WTC11 (cell line): ENCODE data around the gene SDCCAG8. TPM values are rescaled to one million over a fixed set of nuclear protein-coding genes. Genes with fewer than 3 reads are reported as not detected.

ENCODE experiments used
- ATAC-seq: fragments of 200-7000 bp; cut with Tn5 transposase; 2 replicates; pipeline ENCODE4 v1.10.0; 2021; ENCODE audit warnings: mild to moderate bottlenecking, moderate library complexity
- CTCF ChIA-PET: fragments of 300-600 bp; sonication (Branson Sonifier 250); formaldehyde crosslinking; loops from one replicate; lab custom pipeline; 2021; ENCODE audit warnings: antibody characterized with exemption; lab: Charles Lee
- POLR2A ChIA-PET: fragments of 350-600 bp; sonication (Branson Sonifier 250); formaldehyde crosslinking; loops from one replicate; lab custom pipeline; 2021; ENCODE audit warnings: antibody characterized with exemption; lab: Charles Lee
- DNase-seq: peaks from one replicate; pipeline ENCODE4 v3.0.0; 2021; ENCODE audit warnings: low spot score
- H3K27ac Mint-ChIP-seq: 2 replicates; pipeline ENCODE4 v1.8.0; 2021; ENCODE audit warnings: mixed read lengths
- H3K27me3 Mint-ChIP-seq: 2 replicates; pipeline ENCODE4 v1.8.0; 2021; ENCODE audit warnings: low read depth, mild to moderate bottlenecking, moderate library complexity, mixed read lengths
- H3K36me3 Mint-ChIP-seq: 2 replicates; pipeline ENCODE4 v1.8.0; 2021; ENCODE audit warnings: mixed read lengths
- H3K4me1 Mint-ChIP-seq: 2 replicates; pipeline ENCODE4 v1.8.0; 2022; ENCODE audit warnings: mixed read lengths
- H3K4me3 Mint-ChIP-seq: 2 replicates; pipeline ENCODE4 v1.8.0; 2021; ENCODE audit warnings: mild to moderate bottlenecking, moderate library complexity, mixed read lengths
- H3K9me3 Mint-ChIP-seq: 2 replicates; pipeline ENCODE4 v1.8.0; 2021; ENCODE audit warnings: mixed read lengths
- AFF4 ChIP-seq: sonication (generic); formaldehyde crosslinking; IDR thresholded peaks from 2 replicates; pipeline ENCODE4 v1.8.1; 2023; ENCODE audit warnings: mild to moderate bottlenecking, missing genetic modification reagents, borderline replicate concordance
- ATF3 ChIP-seq: sonication (generic); formaldehyde crosslinking; conservative IDR thresholded peaks from 2 replicates; pipeline ENCODE4 v1.8.1; 2022; ENCODE audit warnings: mild to moderate bottlenecking, missing genetic modification reagents
- E2F1 ChIP-seq: sonication (generic); formaldehyde crosslinking; IDR thresholded peaks from 2 replicates; pipeline ENCODE4 v1.8.0; 2022; ENCODE audit warnings: mild to moderate bottlenecking, missing genetic modification reagents
- GRHL2 ChIP-seq: fragments of 250-450 bp; sonication (Bioruptor Pico); IDR thresholded peaks from 2 replicates; pipeline ENCODE4 v1.8.0; 2022; ENCODE audit warnings: mild to moderate bottlenecking, moderate library complexity; ENCODE audit not compliant: insufficient replicate concordance, severe bottlenecking
- HMGA2 ChIP-seq: fragments of 250-450 bp; sonication (Bioruptor Pico); IDR thresholded peaks from 2 replicates; pipeline ENCODE4 v1.4.0; 2021; ENCODE audit warnings: mild to moderate bottlenecking, moderate library complexity
- MYBL2 ChIP-seq: sonication (generic); formaldehyde crosslinking; IDR thresholded peaks from 2 replicates; pipeline ENCODE4 v1.8.1; 2023; ENCODE audit warnings: mild to moderate bottlenecking, moderate library complexity, missing genetic modification reagents
- NFATC4 ChIP-seq: fragments of 250-450 bp; sonication (Bioruptor Pico); IDR thresholded peaks from 2 replicates; pipeline ENCODE4 v1.9.0; 2021; ENCODE audit warnings: mild to moderate bottlenecking
- NFYB ChIP-seq: sonication (generic); formaldehyde crosslinking; conservative IDR thresholded peaks from 2 replicates; pipeline ENCODE4 v1.8.0; 2022; ENCODE audit warnings: low read depth, missing genetic modification reagents
- NR1H2 ChIP-seq: sonication (generic); formaldehyde crosslinking; IDR thresholded peaks from 2 replicates; pipeline ENCODE4 v1.9.0; 2021; ENCODE audit warnings: mild to moderate bottlenecking, moderate library complexity, missing genetic modification reagents
- NR2C2 ChIP-seq: sonication (generic); formaldehyde crosslinking; IDR thresholded peaks from 2 replicates; pipeline ENCODE4 v1.8.0; 2022; ENCODE audit warnings: mild to moderate bottlenecking, missing genetic modification reagents
- PRDM15 ChIP-seq: sonication (generic); formaldehyde crosslinking; IDR thresholded peaks from 2 replicates; pipeline ENCODE4 v1.8.0; 2022; ENCODE audit warnings: missing genetic modification reagents
- PRRX2 ChIP-seq: fragments of 250-450 bp; sonication (Bioruptor Pico); IDR thresholded peaks from 2 replicates; pipeline ENCODE4 v1.8.0; 2021; ENCODE audit warnings: mild to moderate bottlenecking
- SP1 ChIP-seq: sonication (generic); formaldehyde crosslinking; conservative IDR thresholded peaks from 2 replicates; pipeline ENCODE4 v1.8.1; 2022; ENCODE audit warnings: missing genetic modification reagents
- TEAD1 ChIP-seq: sonication (generic); formaldehyde crosslinking; IDR thresholded peaks from 2 replicates; pipeline ENCODE4 v1.8.0; 2022; ENCODE audit warnings: mild to moderate bottlenecking, missing genetic modification reagents
- TEAD4 ChIP-seq: sonication (generic); formaldehyde crosslinking; IDR thresholded peaks from 2 replicates; pipeline ENCODE4 v1.8.0; 2022; ENCODE audit warnings: mild to moderate bottlenecking, missing genetic modification reagents
- ZNF219 ChIP-seq: sonication (generic); formaldehyde crosslinking; IDR thresholded peaks from 2 replicates; pipeline ENCODE4 v1.8.0; 2023; ENCODE audit warnings: missing genetic modification reagents, mild to moderate bottlenecking, borderline replicate concordance
- ZNF416 ChIP-seq: fragments of 250-450 bp; sonication (Bioruptor Pico); IDR thresholded peaks from 2 replicates; pipeline ENCODE4 v1.9.0; 2021; ENCODE audit warnings: mild to moderate bottlenecking, inconsistent platforms
- total RNA-seq: library from RNA; stranded (reverse); gene quantifications from 3 replicates; pipeline ENCODE4 v1.2.3, GENCODE V29; 2021
- TF ChIP-seq, protein P1 (sequence below): sonication (generic); formaldehyde crosslinking; conservative IDR thresholded peaks from 2 replicates; pipeline ENCODE4 v1.8.1; 2023; ENCODE audit warnings: mild to moderate bottlenecking, low read depth, missing genetic modification reagents, moderate library complexity
- TF ChIP-seq, protein P2 (sequence below): sonication (generic); formaldehyde crosslinking; IDR thresholded peaks from 2 replicates; pipeline ENCODE4 v1.8.0; 2023; ENCODE audit warnings: missing genetic modification reagents
- TF ChIP-seq, protein P3 (sequence below): sonication (generic); formaldehyde crosslinking; IDR thresholded peaks from 2 replicates; pipeline ENCODE4 v1.8.0; 2022; ENCODE audit warnings: mild to moderate bottlenecking, missing genetic modification reagents

Gene SDCCAG8
- total RNA-seq, 1 experiment from 2014 or later = 44.3 TPM

DNA sequence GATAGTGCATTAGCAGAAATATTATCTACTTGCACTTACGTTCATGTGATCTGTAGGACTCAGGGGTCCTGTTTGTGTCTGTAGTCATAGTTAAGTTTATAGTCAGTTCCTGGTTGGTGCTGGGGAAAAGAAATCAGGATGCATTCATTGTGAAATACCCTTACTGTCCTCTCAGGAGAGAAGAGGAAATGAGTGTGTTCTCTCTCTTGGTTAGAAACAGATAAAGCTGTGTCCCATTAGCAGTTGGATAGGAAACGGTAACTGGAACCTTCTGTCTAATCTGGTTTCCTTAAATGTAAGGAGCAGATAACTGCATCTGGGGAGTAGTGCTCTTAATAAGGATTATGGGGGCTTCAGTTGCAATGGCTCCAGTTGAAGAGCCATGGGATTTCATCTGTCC is 8.9 kb downstream of the SDCCAG8 start:
- ChIA-PET CTCF (interaction anchor here (0.5 kb wide), 1 partner anchor 11 kb away, joined by 3 read pairs; no protein-coding TSS in a partner anchor), POLR2A (interaction anchor here (0.6 kb wide), 1 partner anchor 225 kb away, joined by 3 read pairs; no protein-coding TSS in a partner anchor)
- ATAC-seq (no peak), DNase-seq (no peak)
- no peak overlapping the region for H3K27ac Mint-ChIP-seq
- TF ChIP-seq ZNF416 (CRISPR knock-in tag) (no peak), PRRX2 (CRISPR knock-in tag) (no peak), NFYB (no peak), TEAD1 (CRISPR knock-in tag) (no peak), TEAD4 (CRISPR knock-in tag) (no peak), PRDM15 (CRISPR knock-in tag) (no peak), NFATC4 (no peak), HMGA2 (CRISPR knock-in tag) (no peak), NR1H2 (CRISPR knock-in tag) (no peak), GRHL2 (no peak), NR2C2 (no peak), MYBL2 (CRISPR knock-in tag) (no peak), ZNF219 (CRISPR knock-in tag) (no peak), AFF4 (no peak), SP1 (no peak), E2F1 (CRISPR knock-in tag) (no peak), ATF3 (CRISPR knock-in tag) (no peak)
- TF ChIP-seq, protein P1, sequence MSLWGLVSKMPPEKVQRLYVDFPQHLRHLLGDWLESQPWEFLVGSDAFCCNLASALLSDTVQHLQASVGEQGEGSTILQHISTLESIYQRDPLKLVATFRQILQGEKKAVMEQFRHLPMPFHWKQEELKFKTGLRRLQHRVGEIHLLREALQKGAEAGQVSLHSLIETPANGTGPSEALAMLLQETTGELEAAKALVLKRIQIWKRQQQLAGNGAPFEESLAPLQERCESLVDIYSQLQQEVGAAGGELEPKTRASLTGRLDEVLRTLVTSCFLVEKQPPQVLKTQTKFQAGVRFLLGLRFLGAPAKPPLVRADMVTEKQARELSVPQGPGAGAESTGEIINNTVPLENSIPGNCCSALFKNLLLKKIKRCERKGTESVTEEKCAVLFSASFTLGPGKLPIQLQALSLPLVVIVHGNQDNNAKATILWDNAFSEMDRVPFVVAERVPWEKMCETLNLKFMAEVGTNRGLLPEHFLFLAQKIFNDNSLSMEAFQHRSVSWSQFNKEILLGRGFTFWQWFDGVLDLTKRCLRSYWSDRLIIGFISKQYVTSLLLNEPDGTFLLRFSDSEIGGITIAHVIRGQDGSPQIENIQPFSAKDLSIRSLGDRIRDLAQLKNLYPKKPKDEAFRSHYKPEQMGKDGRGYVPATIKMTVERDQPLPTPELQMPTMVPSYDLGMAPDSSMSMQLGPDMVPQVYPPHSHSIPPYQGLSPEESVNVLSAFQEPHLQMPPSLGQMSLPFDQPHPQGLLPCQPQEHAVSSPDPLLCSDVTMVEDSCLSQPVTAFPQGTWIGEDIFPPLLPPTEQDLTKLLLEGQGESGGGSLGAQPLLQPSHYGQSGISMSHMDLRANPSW (CRISPR knock-in tag) = no peak
- TF ChIP-seq, protein P2, sequence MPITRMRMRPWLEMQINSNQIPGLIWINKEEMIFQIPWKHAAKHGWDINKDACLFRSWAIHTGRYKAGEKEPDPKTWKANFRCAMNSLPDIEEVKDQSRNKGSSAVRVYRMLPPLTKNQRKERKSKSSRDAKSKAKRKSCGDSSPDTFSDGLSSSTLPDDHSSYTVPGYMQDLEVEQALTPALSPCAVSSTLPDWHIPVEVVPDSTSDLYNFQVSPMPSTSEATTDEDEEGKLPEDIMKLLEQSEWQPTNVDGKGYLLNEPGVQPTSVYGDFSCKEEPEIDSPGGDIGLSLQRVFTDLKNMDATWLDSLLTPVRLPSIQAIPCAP (CRISPR knock-in tag) = no peak
- TF ChIP-seq, protein P3, sequence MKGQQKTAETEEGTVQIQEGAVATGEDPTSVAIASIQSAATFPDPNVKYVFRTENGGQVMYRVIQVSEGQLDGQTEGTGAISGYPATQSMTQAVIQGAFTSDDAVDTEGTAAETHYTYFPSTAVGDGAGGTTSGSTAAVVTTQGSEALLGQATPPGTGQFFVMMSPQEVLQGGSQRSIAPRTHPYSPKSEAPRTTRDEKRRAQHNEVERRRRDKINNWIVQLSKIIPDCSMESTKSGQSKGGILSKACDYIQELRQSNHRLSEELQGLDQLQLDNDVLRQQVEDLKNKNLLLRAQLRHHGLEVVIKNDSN (CRISPR knock-in tag) = no peak
- no peaks in the 10 kb centered on the region for H3K36me3 Mint-ChIP-seq
- H3K4me3 Mint-ChIP-seq = no peak overlapping the region
- H3K4me1 Mint-ChIP-seq = peaks cover 10% of the 10 kb centered on the region
- no peaks in the 10 kb centered on the region for H3K27me3 Mint-ChIP-seq
- H3K9me3 Mint-ChIP-seq = no peaks in the 10 kb centered on the region
